ENCODE results near the gene TLR10.

- TF ChIP-seq, protein P1, sequence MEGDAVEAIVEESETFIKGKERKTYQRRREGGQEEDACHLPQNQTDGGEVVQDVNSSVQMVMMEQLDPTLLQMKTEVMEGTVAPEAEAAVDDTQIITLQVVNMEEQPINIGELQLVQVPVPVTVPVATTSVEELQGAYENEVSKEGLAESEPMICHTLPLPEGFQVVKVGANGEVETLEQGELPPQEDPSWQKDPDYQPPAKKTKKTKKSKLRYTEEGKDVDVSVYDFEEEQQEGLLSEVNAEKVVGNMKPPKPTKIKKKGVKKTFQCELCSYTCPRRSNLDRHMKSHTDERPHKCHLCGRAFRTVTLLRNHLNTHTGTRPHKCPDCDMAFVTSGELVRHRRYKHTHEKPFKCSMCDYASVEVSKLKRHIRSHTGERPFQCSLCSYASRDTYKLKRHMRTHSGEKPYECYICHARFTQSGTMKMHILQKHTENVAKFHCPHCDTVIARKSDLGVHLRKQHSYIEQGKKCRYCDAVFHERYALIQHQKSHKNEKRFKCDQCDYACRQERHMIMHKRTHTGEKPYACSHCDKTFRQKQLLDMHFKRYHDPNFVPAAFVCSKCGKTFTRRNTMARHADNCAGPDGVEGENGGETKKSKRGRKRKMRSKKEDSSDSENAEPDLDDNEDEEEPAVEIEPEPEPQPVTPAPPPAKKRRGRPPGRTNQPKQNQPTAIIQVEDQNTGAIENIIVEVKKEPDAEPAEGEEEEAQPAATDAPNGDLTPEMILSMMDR (conservative IDR thresholded peaks at IDR 0.05; ENCODE audit: low read depth, low read length), result no peak
- no peak for TF ChIP-seq EZH2 (IDR thresholded peaks at IDR 0.05; ENCODE audit: borderline replicate concordance, low read depth, low read length, poor library complexity, severe bottlenecking)
Observed at GRCh38 chr4:38819569-38819968, 36.8 kb upstream of the TLR10 start.
